Kidney (tissue), 14 donors: ENCODE results near the gene HOXC5. TPM values are rescaled to one million over a fixed set of nuclear protein-coding genes. Genes with fewer than 3 reads are reported as not detected.

Experiments used
- DNase-seq, 5 donors: peaks; one replicate each; pipeline ENCODE4 v3.0.0-alpha.2; 2013 to 2020
- FAIRE-seq: peaks from 2 replicates; lab custom pipeline; 2012; peaks lifted over from hg19 to GRCh38; lab: Jason Lieb, UNC
- H3K27ac ChIP-seq, 2 donors: one replicate each; pipeline ENCODE4 v1.7.0; 2013; ENCODE audit warnings: low read depth in 2 of 2, low read length in 2 of 2, inconsistent platforms in 1 of 2
- H3K27me3 ChIP-seq: one replicate; pipeline ENCODE4 v1.7.1; 2013; ENCODE audit warnings: low read length, inconsistent platforms; ENCODE audit not compliant: control insufficient read depth, insufficient read depth
- H3K36me3 ChIP-seq, 3 donors: one replicate each; pipeline versions ENCODE4 v1.7.0 to v1.7.1; 2013; ENCODE audit warnings: low read length in 3 of 3, control low read depth in 1 of 3, inconsistent platforms in 1 of 3; ENCODE audit not compliant: insufficient read depth in 3 of 3, control insufficient read depth in 2 of 3
- H3K4me1 ChIP-seq, 3 donors: one replicate each; pipeline versions ENCODE4 v1.7.0 to v1.7.1; 2013; ENCODE audit warnings: low read length in 3 of 3, inconsistent platforms in 1 of 3, low read depth in 1 of 3; ENCODE audit not compliant: control insufficient read depth in 2 of 3, insufficient read depth in 2 of 3
- H3K4me3 ChIP-seq, 3 donors: one replicate each; pipeline versions ENCODE4 v1.7.0 to v1.8.1; 2013; ENCODE audit warnings: low read length in 3 of 3, control low read depth in 1 of 3, inconsistent platforms in 1 of 3
- H3K9ac ChIP-seq, 3 donors: one replicate each; pipeline versions ENCODE4 v1.7.0 to v1.7.1; 2013; ENCODE audit warnings: low read length in 3 of 3, control low read depth in 1 of 3, inconsistent platforms in 1 of 3
- H3K9me3 ChIP-seq, 3 donors: one replicate each; pipeline versions ENCODE4 v1.7.0 to v1.7.1; 2013; ENCODE audit warnings: low read length in 3 of 3, control low read depth in 1 of 3, inconsistent platforms in 1 of 3; ENCODE audit not compliant: control insufficient read depth in 2 of 3, insufficient read depth in 1 of 3
- intact Hi-C: fragments of 100-400 bp; cut with DNase I; formaldehyde crosslinking; loops from one replicate; pipeline ENCODE4 v1.11.1; 2022
- polyA plus RNA-seq: library from polyadenylated mRNA; stranded (reverse); fragments of 350-450 nt; fragmentation: Illumina TruSeq; extraction: RNeasy Lipid Tissue Mini Kit (QIAGEN cat#74804); gene quantifications from one replicate; pipeline ENCODE4 v1.2.3, GENCODE V29; 2014; ENCODE audit warnings: low read depth, low replicate concordance; ENCODE audit not compliant: insufficient read depth
- total RNA-seq: library from RNA; stranded (reverse); fragmentation: NEBNext Ultra II Directional; extraction: Animal tissue kit (Norgen Biotek cat#: 25700); gene quantifications from one replicate; pipeline ENCODE4 v1.2.1, GENCODE V29; 2021
- TF ChIP-seq, protein P1 (sequence below): IDR thresholded peaks from 3 replicates; pipeline ENCODE4 v1.5.1; 2012; ENCODE audit warnings: mild to moderate bottlenecking, moderate library complexity, borderline replicate concordance; ENCODE audit not compliant: insufficient read depth; ENCODE audit errors: extremely low read depth
- donor health status: control.
- donor health status: control.
- donor health status: control.
- donor health status: control.
- donor health status: control.
- donor health status: DM: yes; HTN: yes; CAD: no.
- donor health status: Normal renal cell carcinoma (clear cell type).

The HOXC5 gene
- total and polyA plus RNA-seq, 2 donors from 2014 or later = 0.24 to 4.8 TPM

DNA sequence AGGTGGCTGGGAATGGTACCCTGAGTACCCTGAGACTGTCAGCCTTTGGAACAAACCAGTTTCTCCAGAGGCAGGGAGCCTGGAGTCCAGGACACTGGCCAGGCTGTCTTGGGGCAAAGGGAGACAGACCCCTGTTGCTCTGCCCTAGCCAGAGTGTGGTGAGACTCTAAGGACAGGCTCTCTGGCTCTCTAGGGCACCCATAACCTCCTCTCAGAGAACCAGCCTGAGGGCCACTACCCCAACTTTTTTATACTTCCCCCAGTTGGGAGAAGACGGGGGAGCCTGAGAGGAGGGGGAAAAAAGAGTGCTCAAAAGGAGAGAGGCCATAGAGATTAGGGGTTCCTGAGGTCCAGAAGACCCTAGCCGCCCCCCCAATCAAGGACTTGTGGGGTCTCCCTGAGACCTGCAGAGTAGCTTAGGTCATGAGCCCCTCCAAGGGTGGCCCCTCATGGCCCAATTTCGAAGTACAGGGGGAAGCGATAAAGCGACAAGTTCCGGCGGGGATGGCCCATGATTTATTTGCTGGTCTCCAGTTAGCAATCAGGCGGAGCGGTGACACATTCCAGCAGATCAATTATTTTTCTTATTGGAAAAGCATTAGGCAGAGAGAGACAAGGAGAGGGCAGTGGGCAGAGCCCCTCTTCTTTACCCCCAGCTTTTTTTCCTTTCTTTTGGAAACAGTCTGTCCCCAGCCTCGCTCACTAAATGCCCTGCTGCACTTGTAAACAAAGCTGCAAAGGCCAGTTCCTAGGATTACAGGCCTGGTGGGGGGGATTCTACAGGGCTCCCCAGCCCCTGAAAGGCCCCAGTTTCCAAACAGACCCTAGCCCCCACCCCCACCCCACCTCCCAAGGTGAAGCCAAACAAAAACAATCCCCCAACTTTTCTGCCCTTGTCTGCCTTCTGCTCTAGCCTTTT lies 22.5 kb upstream of the HOXC5 start:
- Histone ChIP-seq H3K36me3 (no peaks in the 10 kb centered on the region), H3K27ac (peak overlapping the region; percentile 26 to 61), H3K9ac (peak overlapping the region in 1 of 3 donors; percentile 43), H3K4me1 (peaks cover 4 to 35% (median 19%) of the 10 kb centered on the region in 3 donors), H3K27me3 (peaks cover 4% of the 10 kb centered on the region), H3K9me3 (no peaks in the 10 kb centered on the region), H3K4me3 (peak overlapping the region; percentile 14 to 59 (median 31))
- DNase-seq = peak in 2 of 5 donors; percentile 59 to 76
- TF ChIP-seq, protein P1, sequence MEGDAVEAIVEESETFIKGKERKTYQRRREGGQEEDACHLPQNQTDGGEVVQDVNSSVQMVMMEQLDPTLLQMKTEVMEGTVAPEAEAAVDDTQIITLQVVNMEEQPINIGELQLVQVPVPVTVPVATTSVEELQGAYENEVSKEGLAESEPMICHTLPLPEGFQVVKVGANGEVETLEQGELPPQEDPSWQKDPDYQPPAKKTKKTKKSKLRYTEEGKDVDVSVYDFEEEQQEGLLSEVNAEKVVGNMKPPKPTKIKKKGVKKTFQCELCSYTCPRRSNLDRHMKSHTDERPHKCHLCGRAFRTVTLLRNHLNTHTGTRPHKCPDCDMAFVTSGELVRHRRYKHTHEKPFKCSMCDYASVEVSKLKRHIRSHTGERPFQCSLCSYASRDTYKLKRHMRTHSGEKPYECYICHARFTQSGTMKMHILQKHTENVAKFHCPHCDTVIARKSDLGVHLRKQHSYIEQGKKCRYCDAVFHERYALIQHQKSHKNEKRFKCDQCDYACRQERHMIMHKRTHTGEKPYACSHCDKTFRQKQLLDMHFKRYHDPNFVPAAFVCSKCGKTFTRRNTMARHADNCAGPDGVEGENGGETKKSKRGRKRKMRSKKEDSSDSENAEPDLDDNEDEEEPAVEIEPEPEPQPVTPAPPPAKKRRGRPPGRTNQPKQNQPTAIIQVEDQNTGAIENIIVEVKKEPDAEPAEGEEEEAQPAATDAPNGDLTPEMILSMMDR = no peak
- no peak for FAIRE-seq
- intact Hi-C loops = loop anchor here (5.0 kb wide), 1 partner anchor 187 kb away; no protein-coding TSS in a partner anchor

DNA sequence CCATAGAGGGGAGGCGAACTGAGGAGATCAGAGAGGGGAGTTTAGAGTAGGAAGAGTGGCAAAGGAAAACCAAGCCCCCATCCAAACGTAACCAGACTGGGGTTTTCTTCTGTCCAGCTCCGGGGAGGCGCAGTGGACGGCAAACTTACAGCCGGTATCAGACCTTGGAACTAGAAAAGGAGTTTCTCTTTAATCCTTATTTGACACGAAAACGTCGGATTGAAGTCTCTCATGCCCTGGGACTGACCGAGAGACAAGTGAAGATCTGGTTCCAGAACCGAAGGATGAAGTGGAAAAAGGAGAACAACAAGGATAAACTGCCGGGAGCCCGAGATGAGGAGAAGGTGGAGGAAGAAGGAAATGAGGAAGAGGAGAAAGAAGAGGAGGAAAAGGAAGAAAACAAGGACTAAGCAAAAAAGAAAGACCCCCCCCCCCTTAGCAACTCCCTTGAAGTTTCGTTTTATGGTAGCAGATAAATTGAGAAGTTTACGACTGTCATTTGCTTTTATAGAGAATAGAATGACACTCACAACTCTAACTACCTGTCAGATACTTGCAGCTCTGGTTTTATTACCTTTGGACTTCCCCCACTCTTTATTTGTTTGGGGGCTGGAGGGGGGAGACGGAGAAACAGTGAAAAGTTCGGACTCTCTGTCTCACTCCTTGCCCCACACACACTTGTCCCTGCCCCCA lies 21.7 kb upstream of the HOXC5 start:
- Histone ChIP-seq H3K27ac (peak overlapping the region; percentile 26 to 61), H3K9me3 (no peaks in the 10 kb centered on the region), H3K27me3 (peaks cover 4% of the 10 kb centered on the region), H3K4me3 (peak overlapping the region; percentile 11 to 31 (median 14)), H3K9ac (peak overlapping the region in 1 of 3 donors; percentile 37), H3K4me1 (peaks cover 4 to 29% (median 15%) of the 10 kb centered on the region in 3 donors), H3K36me3 (no peaks in the 10 kb centered on the region)
- FAIRE-seq (no peak), DNase-seq (peak; percentile 30 to 91 (median 85))
- TF ChIP-seq, protein P1 = no peak
- intact Hi-C loops = loop anchor here (5.0 kb wide), 1 partner anchor 186 kb away; no protein-coding TSS in a partner anchor

DNA sequence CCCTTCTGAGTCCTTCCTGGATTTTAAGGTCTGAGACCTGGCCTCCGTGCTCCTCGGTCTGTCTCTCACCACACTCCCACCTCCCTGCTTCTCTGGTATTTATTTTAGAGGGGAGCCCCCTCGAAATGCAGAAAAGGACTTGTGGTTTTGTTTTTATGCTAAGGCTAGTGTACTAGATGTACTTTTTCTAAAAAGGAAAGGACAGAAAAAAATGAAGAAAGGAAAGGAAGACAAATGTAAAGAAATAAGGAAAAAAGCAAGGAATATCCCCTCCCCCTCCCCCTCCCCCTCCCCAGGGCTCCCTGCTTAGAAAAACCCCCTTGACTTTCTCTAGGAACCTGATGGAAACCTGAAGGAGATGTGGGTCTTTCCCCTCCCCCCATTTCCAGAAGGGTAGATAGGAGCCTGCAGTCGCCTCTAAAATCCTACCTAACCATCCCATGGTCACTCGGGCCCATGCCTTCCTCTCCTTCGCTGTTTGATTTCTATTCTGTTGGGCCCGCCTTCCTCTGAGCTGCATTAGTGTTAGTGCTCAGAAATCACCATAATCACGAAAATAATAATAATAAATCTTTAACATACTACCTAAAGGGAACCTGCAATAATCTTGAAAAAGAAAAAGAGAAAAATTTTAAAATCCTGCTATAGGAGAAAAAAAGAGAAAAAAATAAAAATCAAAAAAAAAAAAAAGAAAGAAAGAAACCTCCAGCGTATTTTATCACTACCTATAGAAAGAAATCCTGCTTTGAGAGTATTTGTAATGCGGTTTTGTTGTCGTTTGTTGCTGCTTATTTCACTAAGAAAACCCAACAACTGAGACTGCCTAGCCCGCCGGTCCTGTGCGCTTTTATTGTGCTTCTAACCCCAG lies 21.0 kb upstream of the HOXC5 start:
- H3K9me3 ChIP-seq = no peaks in the 10 kb centered on the region
- no peak for DNase-seq
- H3K36me3 ChIP-seq = no peaks in the 10 kb centered on the region
- H3K9ac ChIP-seq = peak overlapping the region in 1 of 3 donors; percentile 37
- TF ChIP-seq, protein P1 = no peak
- H3K27me3 ChIP-seq = peaks cover 4% of the 10 kb centered on the region
- peak overlapping the region in 1 of 3 donors; percentile 11 for H3K4me3 ChIP-seq
- intact Hi-C loops = loop anchor here (5.0 kb wide), 1 partner anchor 185 kb away; no protein-coding TSS in a partner anchor
- peaks cover 4 to 27% (median 15%) of the 10 kb centered on the region in 3 donors for H3K4me1 ChIP-seq
- FAIRE-seq = no peak
- peak overlapping the region; percentile 26 to 61 for H3K27ac ChIP-seq
